ENCODE results near the gene CEP135. TPM values are rescaled to one million over a fixed set of nuclear protein-coding genes. Genes with fewer than 3 reads are reported as not detected.

Gene CEP135
- total RNA-seq, 1 experiment from 2014 or later = 8.0 TPM

- DNase-seq = no peak
- Mint-ChIP-seq H3K4me3 (ENCODE audit: low read depth, unreplicated experiment) (no peak overlapping the region), H3K27me3 (ENCODE audit: unreplicated experiment) (no peaks in the 10 kb centered on the region), H3K27ac (ENCODE audit: unreplicated experiment) (no peak overlapping the region), H3K4me1 (ENCODE audit: low read depth, unreplicated experiment) (peaks cover 23% of the 10 kb centered on the region), H3K36me3 (ENCODE audit: insufficient read depth, unreplicated experiment) (no peaks in the 10 kb centered on the region), H3K9me3 (ENCODE audit: low read depth, unreplicated experiment) (no peaks in the 10 kb centered on the region)
- intact Hi-C loops (cut with micrococcal nuclease; ENCODE audit: unreplicated experiment) = no loop called here
- CTCF ChIA-PET = no interaction called here
- no peak for TF ChIP-seq CTCF (IDR thresholded peaks at IDR 0.05; ENCODE audit: unreplicated experiment)
- no TSS peak for BruUV-seq (replicated peaks)
These were observed 41.0 kb downstream of the CEP135 start for GRCh38 chr4:55989766-55990165.

- BruUV-seq (replicated peaks) = no TSS peak
- H3K27ac Mint-ChIP-seq (ENCODE audit: unreplicated experiment) = no peak overlapping the region
- intact Hi-C loops (cut with micrococcal nuclease; ENCODE audit: unreplicated experiment) = no loop called here
- H3K27me3 Mint-ChIP-seq (ENCODE audit: unreplicated experiment) = no peaks in the 10 kb centered on the region
- CTCF ChIA-PET = no interaction called here
- peaks cover 23% of the 10 kb centered on the region for H3K4me1 Mint-ChIP-seq (ENCODE audit: low read depth, unreplicated experiment)
- no peak for DNase-seq
- H3K36me3 Mint-ChIP-seq (ENCODE audit: insufficient read depth, unreplicated experiment) = no peaks in the 10 kb centered on the region
- H3K4me3 Mint-ChIP-seq (ENCODE audit: low read depth, unreplicated experiment) = no peak overlapping the region
- no peaks in the 10 kb centered on the region for H3K9me3 Mint-ChIP-seq (ENCODE audit: low read depth, unreplicated experiment)
- no peak for TF ChIP-seq CTCF (IDR thresholded peaks at IDR 0.05; ENCODE audit: unreplicated experiment)
These were observed 45.4 kb downstream of the CEP135 start for GRCh38 chr4:55993994-55994663.

- no TSS peak for BruUV-seq (replicated peaks)
- Mint-ChIP-seq H3K27me3 (ENCODE audit: unreplicated experiment) (no peaks in the 10 kb centered on the region), H3K4me1 (ENCODE audit: low read depth, unreplicated experiment) (peaks cover 22% of the 10 kb centered on the region), H3K27ac (ENCODE audit: unreplicated experiment) (no peak overlapping the region), H3K4me3 (ENCODE audit: low read depth, unreplicated experiment) (no peak overlapping the region), H3K36me3 (ENCODE audit: insufficient read depth, unreplicated experiment) (no peaks in the 10 kb centered on the region), H3K9me3 (ENCODE audit: low read depth, unreplicated experiment) (no peaks in the 10 kb centered on the region)
- CTCF ChIA-PET = no interaction called here
- DNase-seq = no peak
- TF ChIP-seq CTCF (IDR thresholded peaks at IDR 0.05; ENCODE audit: unreplicated experiment) = no peak
- intact Hi-C loops (cut with micrococcal nuclease; ENCODE audit: unreplicated experiment) = no loop called here
These were observed 47.9 kb downstream of the CEP135 start for GRCh38 chr4:55996646-55997045.

GRCh38 chr4:56003606-56004005, 54.9 kb downstream of the CEP135 start:
- no peaks in the 10 kb centered on the region for H3K9me3 Mint-ChIP-seq (ENCODE audit: low read depth, unreplicated experiment)

More at GRCh38 chr4:56003606-56004005, 54.9 kb downstream of the CEP135 start:
- TF ChIP-seq CTCF (IDR thresholded peaks at IDR 0.05; ENCODE audit: unreplicated experiment) = no peak
- H3K27ac Mint-ChIP-seq (ENCODE audit: unreplicated experiment) = no peak overlapping the region
- DNase-seq = no peak
- CTCF ChIA-PET = no interaction called here
- no peak overlapping the region for H3K4me3 Mint-ChIP-seq (ENCODE audit: low read depth, unreplicated experiment)
- H3K4me1 Mint-ChIP-seq (ENCODE audit: low read depth, unreplicated experiment) = no peaks in the 10 kb centered on the region
- no TSS peak for BruUV-seq (replicated peaks)
- peaks cover 5% of the 10 kb centered on the region for H3K36me3 Mint-ChIP-seq (ENCODE audit: insufficient read depth, unreplicated experiment)
- no peaks in the 10 kb centered on the region for H3K27me3 Mint-ChIP-seq (ENCODE audit: unreplicated experiment)
- intact Hi-C loops (cut with micrococcal nuclease; ENCODE audit: unreplicated experiment) = no loop called here
